COLO829 (cell line): ENCODE results near the gene NBEAL2.

Experiments used
- DNase-seq: peaks from one replicate; pipeline ENCODE4 v3.0.0; 2012; ENCODE audit warnings: low spot score

The NBEAL2 gene

DNA sequence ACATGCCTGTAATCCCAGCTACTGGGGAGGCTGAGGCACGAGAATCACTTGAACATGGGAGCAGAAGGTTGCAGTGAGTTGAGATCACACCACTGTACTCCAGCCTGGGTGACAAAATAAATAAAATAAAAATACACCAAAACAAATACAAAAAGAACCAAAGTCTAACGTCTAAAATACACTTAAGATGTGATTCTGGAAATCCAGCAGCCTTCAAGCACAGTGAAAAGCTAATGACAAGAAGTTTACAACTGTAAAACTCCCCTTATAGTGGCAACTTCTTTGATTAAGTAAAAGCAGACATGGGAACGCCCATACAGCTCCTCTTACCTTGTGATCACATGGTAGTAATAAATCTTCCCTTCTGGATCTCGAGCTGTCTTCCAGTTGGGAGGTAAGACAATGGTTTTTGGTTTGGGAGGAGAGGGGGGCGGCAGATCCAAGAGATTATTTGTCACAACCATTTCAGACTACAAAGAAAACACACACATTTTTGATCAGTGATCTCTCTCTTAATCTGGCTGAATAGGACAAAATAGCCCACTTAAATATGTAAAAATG lies 62.8 kb downstream of the NBEAL2 start:
- DNase-seq, result no peak

DNA sequence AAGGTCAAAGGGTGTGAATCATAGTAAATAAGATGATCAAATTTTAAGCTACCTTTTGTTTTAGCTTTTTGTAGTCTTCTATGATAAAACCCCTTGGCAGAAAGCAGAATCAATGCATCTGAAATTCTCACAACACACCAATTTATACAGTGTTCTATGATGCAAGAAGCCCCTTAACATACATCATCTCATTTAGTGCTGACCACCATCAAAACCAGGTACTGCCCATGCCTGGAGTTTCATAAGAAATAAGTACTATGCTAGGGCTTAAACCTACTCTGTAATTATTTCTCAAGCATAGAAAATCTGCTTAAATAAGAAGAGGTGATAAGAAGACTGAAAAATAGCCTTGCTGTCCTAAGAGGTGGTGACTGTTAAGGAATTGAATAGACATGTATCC lies 67.6 kb downstream of the NBEAL2 start:
- no peak for DNase-seq

DNA sequence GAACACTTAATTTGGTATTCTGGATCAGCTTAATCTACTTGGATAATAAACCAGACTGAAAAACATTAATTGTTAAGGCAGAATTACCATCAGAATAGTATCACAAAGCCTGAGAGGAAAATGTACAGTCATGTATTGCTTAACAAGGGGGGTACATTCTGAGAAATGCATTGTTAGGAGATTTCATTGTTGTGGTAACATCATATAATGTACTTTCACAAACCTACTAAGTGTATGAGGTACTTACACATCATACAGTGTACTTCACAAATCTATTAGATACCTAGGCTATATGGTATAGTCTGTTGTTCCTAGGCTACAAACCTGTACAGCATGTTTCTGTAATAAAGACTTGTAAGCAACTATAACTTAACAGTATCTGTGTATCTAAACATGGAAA lies 68.2 kb downstream of the NBEAL2 start:
- DNase-seq, result no peak

DNA sequence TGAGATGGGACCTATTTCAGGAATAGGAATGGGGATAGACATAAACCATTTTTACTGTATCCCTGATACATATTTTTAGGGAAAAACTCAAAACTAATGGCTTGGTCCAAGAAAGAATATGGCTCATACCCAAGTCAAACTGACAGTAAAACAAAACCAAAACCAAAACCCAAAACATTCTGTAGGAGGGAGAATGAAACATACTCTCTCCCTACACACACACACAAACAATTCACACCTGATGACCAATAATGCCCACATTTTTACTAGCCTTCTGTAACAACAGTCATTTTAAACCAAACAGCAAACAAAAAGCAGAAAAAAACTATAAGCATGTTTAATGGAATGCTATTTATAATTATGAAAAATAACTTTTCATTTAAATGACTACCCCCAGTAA lies 74.9 kb downstream of the NBEAL2 start:
- DNase-seq, result no peak

DNA sequence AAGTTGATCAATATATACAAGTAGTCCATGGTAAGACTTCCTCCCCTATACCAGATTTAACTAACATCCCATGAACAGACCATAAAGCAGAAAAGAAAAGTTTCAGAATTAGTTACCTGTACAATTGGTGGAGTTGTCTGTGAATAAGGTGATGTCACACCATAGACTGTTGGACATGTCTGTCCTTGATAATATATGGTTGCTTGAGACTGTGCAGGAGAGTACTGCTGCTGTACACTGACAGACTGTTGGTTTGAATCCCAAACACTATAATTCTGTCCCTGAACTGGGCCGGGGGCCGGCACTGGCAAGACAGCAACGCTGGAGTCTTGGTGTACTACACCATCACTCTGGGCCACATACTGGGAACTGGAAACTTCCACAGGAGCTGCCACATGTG lies 77.2 kb downstream of the NBEAL2 start:
- DNase-seq, result no peak

DNA sequence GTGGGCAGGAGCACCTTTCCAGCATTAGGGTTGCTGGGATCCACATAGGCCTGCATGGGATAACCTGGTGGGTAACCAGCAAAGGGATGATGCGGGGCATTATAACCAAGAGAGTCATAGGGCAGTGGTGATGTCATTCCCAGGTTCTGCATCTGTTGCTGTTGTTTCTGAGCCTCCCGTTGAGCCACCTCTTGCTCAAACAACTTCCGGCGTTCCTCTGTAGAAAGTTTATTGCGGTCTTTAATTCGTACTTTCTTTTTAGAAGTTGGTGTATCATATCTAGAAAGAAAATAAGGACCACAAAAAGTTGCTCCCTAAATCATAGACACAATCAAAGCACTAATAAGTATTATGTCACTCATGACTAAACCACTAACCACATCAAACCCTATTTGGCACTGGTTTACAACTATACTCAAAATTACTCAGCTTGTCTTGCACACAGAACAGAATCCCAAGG lies 77.8 kb downstream of the NBEAL2 start:
- DNase-seq, result no peak
